RCC 7860 (cell line): ENCODE measurements around the gene NPTN.

Experiments used
- DNase-seq: peaks from one replicate; pipeline ENCODE4 v3.0.0-alpha.2; 2015; ENCODE audit warnings: low spot score
- FAIRE-seq: peaks from 2 replicates; lab custom pipeline; 2012; peaks lifted over from hg19 to GRCh38; lab: Jason Lieb, UNC

Gene NPTN

GRCh38 chr15:73527598-73527997 is 105.6 kb downstream of the NPTN start:
- DNase-seq (no peak), FAIRE-seq (no peak)

GRCh38 chr15:73524919-73525318 is 108.3 kb downstream of the NPTN start:
- FAIRE-seq (no peak), DNase-seq (no peak)

GRCh38 chr15:73522011-73522410 is 111.2 kb downstream of the NPTN start:
- FAIRE-seq: no peak
- DNase-seq: no peak

DNA sequence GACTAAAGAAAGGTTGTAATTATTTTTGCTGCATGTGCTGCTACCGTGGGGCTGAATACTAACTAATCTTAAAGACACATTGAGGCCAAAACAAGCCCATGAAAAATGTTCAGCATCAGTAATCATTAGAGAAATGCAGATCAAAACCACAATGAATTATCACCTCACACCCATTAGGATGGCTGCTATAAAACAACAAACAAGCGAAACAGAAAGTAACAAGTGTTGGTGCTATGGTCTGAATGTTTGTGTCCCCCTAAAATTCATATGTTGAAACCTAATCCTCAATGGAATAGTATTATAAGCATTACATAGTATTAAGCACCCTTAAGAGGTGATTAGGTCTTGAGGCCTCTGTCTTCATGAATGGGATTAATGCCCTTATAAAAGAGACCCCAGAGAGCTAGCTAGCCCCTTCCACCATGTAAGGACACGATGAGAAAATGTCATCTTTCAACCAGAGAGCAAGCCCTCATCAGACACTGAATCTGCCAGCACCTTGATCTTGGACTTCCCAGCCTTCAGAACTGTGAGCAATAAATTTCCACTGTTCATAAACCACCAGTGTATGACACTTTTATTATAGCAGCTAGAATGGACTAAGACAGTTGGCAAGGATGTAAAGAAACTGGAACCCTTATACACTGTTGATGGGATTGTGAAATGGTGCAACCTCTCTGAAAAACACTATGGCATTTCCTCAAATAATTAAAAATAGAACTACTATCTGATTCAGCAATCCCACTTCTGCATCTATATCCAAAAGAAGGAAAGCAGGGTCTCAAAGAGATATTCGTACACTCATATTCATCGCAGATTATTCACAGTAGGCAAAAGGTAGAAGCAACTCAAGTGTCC is 114.1 kb downstream of the NPTN start:
- FAIRE-seq (no peak), DNase-seq (no peak)

DNA sequence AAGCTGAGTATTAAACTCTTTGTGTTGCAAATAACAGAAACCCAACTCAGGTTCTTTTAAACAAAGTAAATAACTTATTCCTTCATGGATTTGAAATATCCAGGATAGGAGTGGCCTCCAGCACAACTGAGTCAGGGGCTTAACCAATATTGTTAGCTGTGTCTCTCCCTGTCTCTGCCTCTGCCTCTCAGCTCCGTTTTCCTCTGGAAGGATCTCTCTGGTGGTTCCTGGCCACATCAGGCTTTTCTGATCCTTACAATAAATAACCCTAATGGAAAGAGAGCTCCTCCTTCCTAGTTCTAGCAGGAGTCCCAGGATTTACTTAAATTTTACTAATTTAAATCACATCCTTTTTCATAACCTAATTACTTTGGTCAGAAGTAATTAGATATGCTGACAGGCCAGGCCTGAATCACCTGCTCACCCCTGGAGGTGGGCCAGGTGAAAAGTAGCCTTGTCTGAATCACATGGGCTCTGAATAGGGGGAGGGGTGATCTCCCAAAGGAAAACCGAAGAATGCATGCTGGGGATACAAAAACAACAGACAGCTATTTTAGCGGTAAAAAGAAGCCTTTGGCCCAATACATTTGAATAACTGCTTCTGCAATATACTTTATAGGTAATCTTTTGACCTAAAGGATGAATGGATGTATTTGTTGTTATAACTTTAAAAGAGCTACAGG is 114.9 kb downstream of the NPTN start:
- DNase-seq (no peak), FAIRE-seq (no peak)

DNA sequence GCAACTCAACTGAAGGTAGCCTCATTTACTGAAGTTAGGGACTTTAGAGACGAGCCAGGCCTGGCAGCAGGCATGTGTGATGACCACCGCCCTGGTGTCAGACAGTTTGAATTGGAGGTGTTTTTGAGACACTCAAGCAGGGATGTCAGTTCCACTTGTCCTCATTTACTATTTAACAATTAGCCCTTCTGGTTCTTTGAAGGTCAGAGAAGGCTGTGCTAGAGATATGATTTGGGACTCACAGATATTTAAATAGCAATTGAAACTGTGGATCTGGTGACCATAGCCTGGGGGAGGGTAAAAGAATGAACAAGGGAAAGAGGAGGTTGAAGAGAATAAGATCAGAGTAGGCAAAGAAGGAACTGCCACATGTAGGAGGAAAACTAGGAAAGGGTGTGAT is 115.6 kb downstream of the NPTN start:
- FAIRE-seq: no peak
- DNase-seq: no peak

- FAIRE-seq (no peak), DNase-seq (no peak)
Observed at GRCh38 chr15:73515527-73515926, 117.7 kb downstream of the NPTN start.
